Suprapubic skin (tissue), 4 donors: ENCODE data around the gene PKMYT1.

Experiments used
- CTCF ChIP-seq, 2 donors: fragments of 200-600 bp in 1 of 2; fragments of 450-650 bp in 1 of 2; sonication (generic) in 1 of 2; IDR thresholded peaks; one replicate each; pipeline ENCODE4 v1.5.1; 2016 to 2019; ENCODE audit warnings: antibody characterized with exemption in 2 of 2, mild to moderate bottlenecking in 1 of 2, moderate library complexity in 1 of 2
- EP300 ChIP-seq: sonication (generic); formaldehyde crosslinking; IDR thresholded peaks from one replicate; pipeline ENCODE4 v1.6.1; 2017; ENCODE audit warnings: antibody characterized with exemption
- POLR2A ChIP-seq, 2 donors: fragments of 450-650 bp; IDR thresholded peaks; one replicate each; pipeline ENCODE4 v1.6.1; 2017; ENCODE audit warnings: antibody characterized with exemption in 2 of 2, mild to moderate bottlenecking in 2 of 2, moderate library complexity in 2 of 2
- POLR2AphosphoS5 ChIP-seq, 3 donors: sonication (generic); formaldehyde crosslinking; IDR thresholded peaks; one replicate each; pipeline ENCODE4 v1.6.1; 2017; ENCODE audit warnings: antibody characterized with exemption in 3 of 3

GRCh38 chr16:3019594-3020246 lies 39.5 kb upstream of the PKMYT1 start:
- TF ChIP-seq CTCF (IDR thresholded peaks at IDR 0.05): no peak
- no peak for TF ChIP-seq EP300
- TF ChIP-seq POLR2A (IDR thresholded peaks at IDR 0.05): no peak
- TF ChIP-seq POLR2AphosphoS5 (IDR thresholded peaks at IDR 0.05): no peak
